Measurements from ENCODE around the gene TOLLIP.
A peak's percentile ranks its signal among the peaks of the same experiment; 100 is the strongest.

TOLLIP gene

DNA sequence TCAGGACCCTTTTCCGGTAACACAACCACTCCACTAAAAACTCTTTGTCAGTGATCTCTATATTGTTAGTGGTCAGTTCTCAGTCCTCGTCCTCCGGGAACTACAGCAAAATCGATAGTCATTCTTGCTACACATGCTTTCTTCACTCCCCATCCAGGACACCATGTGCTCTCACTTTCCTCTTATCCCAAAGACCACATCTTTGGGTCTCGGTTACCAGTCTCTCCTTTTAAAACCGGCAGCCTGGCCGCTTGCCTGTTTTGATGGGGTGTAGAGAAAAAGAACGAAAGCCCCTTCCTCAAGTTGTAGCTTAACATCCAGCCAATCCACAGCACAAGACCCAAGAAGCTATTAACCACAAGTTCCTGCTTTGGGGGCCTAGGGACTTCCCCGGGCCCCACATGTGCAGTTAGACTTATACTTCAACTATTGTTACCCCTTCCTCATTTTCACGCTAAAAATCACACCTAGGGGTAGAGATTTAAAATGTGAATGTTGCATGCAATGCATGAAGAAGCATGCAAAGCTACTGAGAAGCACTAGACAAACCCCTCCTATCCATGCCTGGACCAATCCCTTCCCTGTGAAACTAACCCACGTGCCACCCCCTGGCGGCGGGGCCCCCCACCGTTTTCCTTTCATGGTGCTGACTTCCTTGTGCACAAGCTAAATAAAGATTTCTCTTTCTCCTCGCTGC is 1.5 kb upstream of the TOLLIP start:
- no peak for DNase-seq

DNA sequence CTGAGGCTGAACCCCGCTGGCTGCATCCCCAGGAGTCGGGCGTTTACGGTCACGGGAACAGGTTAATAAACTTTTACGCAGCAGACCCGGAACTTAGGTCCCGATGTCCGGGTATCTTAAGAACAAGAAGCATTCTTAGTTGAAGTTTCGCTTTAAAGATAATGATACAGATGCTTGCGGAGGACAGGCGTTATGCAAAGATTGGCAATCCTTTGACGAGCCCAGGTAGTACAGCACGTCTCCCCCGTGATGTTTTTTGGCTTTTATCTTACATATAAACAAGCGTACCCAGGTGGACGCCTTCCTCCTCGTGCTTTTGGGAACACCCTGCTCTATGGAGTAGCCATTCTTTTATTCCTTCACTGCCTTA is 871 bp upstream of the TOLLIP start:
- no peak for DNase-seq

DNA sequence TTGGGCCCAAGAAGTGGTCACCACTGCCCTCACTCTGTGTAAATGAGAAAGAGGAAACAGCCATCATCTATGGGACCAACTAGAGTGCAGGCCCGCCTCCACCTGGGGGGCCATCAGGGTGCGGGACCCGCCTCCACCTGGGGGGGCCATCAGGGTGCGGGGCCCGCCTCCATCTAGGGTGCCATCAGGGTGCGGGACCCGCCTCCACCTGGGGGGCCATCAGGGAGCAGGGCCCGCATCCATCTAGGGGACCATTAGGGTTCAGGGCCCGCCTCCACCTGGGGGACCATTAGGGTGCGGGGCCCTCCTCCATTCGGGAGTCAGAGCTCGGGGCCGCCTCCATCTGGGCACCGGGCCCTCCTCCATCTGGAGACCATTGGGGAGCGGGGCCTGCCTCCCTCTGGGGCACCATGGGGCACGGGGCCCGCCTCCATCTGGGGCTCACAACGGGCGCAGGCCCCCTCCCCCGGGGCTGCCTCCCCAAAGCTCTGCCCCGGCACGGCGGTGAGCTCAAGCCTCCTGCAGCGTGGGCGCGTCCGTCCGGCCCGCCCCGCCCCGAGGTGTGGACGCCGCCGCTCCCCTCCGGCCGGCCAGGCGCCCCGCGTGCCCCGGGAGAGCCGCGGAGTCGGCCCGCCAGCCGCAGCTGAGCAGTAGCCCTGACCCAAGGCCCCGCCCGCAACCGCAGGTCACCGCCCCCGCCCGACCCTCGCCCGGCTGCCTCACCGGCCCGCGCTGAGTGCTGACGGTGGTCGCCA is 512 bp downstream of the TOLLIP start:
- DNase-seq, result no peak

DNA sequence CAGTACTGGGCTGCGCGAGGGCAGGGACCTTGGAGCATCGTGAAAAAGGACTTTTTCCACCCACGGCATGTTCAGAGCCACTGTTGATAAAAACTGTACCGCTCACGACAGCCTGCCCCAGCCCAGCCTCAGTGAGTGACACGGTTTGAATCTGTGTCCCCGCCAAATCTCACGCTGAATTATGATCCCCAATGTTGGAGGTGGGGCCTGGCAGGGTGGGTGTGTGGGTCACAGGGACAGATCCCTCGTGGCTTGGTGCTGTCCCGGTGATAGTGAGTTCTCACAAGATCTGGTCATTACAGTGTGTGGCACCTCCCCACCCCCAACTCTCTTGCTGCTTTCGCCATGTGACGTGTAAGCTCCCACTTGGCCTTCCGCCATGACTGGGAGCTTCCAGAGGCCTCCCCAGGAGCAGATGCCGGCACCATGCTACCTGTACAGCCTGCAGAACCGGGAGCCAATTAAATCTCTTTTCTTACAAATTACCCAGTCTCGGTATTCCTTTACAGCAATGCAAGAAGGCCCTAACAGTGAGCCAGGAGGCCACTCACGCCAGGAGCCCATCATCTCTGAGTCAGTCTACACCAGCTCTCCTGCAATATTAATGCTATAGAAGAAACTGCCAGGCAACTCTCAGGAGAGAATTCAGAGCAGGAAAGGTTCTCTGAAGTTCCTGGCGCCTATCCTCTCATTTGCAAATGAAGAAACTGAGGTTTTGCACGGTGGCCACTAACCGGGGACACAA is 1.3 kb downstream of the TOLLIP start:
- no peak for DNase-seq

DNA sequence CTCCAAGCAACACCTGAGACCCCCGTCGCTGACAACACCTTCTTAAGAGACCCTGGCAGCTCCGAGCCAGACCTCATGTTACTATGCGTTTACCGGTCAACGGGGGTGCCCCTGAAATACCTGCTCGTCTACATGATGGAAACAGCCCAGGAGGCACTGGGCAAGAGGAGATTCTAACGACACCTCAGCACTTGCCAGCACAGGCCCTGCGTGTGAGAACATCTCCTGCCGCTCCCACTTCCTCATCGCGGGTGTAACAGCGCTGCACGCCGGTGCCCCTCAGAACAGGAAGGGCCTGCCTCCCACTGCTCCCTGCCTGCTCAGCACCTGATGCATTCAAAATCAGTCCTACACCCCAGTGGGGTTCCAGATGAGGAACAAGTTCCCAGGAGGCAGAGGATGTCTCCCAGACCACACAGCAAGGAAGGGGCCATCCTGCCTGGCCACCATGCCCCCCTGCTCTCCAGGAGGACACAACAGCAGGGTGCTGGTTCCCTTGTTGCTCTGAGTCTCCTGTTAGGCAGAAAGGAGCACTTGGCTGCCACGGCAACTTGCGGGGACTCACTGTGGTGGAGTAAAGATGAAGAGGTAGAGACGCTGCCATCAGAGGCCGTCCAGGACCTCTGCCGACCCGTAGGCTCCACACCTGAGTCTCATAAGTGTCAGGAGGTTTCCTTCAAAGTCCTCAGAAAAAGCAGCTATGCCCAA is 2.1 kb downstream of the TOLLIP start:
- no peak for DNase-seq

DNA sequence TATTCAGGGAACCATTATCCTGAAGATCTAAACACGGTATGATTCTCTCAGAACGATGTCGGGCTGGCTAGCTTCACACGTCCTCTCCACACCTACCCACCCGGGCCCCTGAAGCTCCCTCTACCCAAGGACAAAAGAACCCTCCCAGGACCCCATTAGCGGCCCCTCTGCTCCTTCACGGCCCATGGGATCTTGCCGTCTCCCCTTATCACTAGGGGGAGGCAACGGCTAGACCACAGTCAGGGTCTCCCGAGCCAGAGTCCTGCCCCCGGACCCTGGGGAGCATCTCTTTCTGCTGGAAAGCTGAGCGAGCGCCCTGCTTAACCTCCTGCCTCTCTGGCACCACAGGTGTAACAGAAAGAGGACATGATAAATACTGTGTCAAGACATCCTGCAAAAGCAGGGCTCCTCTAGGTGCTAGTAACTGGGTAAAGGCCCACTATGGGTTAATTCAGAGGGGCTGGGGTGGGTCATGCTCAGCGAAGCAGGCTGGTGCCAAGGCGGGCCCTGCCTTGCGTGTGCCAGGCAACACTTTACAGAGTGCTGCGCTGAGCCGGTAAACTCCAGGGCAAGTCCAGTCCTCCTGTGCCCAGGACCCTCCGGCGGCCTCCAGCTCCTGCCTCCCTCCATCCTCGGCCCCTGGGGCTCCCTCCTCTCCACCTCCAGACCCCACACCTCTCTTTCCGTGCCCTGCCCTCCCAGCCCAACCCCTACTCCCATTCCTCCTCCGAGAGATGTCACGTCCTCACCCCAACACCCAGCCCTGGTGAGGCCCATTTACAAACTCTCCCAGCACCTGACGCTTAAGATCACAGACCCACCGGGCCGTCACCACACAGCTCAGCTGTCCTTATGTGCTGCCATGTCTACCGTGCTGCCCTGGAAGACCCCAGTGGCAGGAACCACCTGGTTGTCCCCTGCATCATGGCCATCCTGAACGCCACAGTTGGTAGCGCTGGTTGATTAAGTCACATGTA is 3.0 kb downstream of the TOLLIP start:
- no peak for DNase-seq

DNA sequence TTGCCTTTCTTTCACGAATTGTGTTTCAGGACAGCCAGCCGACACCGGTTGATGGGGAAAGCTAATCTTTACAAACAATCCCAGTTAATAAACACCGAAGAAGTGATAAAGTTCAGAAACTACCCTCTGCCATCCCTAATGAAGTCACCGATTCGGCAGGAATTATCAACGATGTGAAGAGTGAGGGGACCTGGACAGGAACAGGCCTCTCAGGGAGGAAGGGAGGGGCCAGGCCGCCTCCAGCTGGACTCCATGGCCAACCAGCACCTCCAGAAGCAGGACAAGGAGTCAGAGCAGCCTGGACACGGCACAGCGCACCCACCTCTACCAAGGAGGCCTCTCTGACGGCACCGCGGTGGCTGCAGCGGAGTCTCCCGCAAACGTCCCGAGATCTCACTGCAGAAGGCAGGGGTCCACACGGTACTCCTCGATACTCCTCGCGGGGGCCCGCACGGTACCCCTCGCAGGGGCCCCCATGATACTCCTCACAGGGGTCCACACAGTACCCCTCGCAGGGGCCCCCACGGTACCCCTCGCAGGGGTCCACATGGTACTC is 3.9 kb downstream of the TOLLIP start:
- DNase-seq, result no peak

DNA sequence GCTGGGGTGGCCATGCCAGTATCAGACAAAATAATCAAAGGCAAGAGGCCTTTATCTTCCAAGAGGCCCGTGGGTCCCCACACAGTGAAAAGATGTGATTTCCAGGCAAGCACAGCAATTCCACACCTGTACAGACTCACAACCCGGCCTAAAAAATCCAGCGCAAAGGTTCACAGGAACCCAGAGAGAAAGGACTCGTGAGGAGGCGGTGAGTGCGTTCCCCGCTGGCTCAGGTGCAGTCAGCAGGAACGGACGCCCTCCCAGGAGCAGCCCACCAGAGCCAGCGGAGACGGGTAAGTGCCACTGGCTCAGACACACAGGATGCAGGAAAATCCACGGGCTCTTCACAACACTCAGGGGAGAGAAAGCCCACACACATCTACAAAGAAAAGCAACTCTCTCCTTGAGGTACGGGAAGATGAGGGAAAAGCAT is 4.4 kb downstream of the TOLLIP start:
- DNase-seq, result no peak

DNA sequence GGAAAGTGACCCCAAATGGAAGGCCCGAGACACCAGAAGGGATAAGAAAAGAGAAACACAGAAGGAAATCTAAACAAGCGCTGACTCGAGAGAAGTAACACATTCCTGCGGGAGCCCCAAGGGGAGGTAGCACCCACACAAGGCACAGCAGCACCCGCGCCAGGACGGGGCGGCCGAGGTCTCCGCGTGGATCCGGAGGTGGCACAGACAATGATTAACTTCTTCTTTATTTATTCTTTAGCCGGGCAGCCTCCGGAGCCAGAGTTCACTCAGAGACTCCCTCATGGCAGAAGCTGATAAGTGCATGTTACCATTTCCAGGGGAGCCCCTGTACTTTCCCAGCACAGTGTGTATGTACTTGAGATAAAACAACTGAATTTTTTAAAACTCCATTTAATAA is 5.1 kb downstream of the TOLLIP start:
- no peak for DNase-seq

DNA sequence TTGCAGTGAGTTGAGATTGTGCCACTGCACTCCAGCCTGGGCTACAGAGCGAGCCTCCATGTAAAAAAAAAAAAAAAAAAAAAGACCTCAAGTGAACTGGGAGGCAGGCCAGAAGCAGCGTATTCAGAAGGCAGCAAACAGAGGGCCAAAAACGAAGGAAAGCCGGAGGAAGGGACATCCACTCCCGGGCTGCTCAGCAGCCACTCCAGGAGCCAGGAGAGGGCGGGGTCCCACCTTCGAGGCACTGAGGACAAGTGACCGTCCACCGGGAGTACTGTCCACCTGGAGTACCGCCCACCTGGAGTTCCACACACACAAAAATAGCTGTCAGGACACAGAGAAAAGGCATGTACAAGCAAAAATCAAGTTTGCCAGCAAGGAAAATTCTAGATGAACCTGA is 5.5 kb downstream of the TOLLIP start:
- DNase-seq, result no peak

DNA sequence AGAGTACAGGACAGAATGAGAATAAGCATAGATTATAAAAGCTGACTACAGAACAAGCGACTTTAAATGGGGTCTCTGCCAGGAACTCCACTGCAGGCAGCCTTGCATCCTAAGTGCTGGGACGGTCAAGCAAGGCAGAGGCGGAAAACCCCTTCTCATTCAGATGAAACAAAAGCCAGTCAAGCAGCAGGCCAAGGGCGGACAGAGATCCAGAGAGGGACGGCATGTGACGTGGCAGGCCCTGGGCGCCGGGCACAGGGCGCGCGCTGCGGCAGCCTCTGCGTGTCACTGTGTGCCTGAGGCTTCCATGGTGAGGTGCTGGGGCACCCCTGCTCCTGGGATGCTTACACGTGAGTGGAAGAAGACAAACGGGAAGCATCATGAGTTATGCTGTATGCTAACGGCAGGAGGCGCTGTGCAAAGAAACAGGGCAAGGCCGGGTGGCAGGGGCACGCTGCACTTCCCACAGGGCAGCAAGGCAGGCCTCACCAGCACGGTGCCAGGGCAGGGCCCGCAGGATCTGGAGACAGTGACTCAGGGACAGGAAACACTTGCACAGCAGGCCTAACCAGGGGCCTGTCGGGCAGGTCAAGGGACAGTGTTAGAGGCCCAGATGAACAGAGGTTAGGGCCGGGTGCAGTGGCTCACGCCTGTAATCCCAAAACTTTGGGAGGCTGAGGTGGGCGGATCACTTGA is 6.2 kb downstream of the TOLLIP start:
- no peak for DNase-seq

DNA sequence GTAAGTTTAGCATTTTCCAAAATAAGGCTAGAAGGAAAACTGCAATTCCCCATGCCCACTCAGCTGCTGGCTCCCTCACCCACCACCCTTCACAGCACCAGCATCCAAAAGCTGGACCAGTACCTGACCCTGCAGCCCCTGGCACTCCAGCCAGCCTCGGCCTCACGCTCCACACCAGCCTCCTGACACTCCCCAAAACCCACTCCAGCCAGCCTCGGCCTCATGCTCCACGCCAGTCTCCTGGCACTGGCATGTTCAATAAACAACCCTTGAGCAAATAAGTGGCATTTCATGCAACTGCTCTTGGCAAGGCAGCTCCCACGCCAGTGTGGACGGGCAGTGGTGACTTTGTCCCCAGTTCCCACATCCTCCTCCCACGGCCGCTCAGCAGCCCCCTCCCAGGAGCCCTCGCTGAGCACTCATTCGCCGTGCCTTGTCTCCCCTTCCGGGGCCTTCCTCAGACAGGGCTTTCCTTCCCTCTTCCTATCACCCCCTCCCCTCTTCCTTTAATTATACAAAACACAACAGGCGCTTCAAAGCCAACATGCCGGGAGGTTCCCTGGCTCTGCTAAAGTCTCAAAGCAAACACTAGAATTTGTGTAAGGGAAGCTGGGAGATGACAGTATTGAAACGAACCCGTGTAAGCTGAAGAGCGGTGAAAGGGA is 6.8 kb downstream of the TOLLIP start:
- DNase-seq, result no peak

DNA sequence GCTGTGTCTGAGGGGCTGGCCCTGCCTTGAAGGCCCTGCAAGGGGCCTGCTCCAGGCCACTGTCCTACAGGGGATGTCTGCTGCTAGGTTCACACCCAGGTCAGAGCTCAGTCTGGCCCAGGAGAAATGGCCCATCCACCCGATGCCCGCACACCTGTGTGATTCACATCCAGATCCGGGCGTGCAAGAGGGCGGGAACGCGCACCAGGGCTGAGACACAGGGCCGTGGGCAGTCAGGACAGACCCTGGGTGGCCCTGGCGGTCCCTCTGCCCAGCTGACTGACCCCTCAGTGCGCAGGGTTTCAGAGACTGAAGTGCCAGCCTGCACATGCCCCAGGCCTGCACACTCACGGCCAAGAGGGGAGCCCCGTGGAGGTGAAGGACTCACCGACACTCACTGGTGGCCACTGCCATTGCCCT is 7.4 kb downstream of the TOLLIP start:
- DNase-seq, result no peak

DNA sequence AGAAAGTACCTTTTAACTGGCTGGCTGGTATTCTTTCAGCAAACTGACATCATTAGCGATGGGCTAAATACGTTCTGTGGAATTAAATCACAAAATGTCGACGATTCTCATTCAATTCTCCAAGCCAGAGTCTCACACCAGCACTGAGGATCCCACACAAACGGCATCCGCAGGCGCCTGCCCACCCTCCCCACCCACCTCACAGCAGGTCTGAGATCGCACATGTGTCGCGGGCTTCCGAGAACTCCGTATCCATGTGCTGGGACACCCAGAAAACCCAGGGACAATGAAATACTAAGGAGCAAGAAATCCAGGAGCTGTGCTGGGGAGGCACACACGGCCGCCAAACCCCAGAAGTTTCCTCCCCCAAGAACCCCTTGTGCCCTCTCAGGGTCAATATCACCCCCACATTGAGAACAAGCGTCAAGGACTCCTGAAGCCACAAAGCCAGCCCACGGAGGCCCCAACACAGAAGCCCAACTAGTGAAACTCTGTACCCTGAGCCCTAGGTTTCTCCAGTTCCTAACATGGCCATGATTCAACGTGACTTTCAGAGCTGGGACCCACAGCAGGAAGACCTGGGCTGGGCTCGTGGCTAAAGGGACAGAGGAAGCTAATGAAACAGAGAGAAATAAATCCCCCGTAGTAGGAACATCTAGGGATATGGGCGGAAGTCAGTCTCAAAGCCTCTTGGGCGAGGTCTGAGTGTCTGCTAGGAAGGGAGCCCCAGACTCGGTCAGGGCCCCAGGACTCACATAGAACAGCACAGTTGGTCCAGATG is 8.0 kb downstream of the TOLLIP start:
- DNase-seq, result no peak

DNA sequence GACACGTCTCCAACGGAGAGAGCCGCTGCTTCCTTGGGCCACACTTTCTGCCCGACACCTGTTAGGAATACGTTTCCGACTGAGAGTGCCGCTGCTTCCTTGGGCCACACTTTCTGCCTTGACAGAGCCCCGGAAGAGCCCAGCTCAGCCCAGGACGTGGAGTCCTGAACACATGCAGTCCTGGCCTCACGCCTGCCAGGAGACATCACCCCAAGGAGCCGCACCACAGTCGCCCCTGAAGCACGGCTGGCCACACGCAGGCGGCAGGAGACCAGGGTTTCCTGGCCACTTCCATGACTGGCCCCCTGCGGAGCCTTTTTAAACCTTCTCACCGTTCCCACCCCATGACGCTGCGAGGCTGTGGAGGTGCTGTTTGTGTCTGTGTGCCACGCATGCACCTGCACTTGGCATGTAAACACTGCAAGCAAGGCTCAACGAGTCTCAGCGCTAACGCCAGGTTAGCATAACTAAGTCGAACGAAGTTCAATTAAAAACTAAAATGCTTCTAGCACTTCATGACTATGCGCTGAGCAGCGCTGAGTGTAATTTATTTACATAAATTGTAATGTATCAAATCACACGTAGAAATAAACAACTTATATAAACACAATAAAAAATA is 8.8 kb downstream of the TOLLIP start:
- DNase-seq, result no peak

DNA sequence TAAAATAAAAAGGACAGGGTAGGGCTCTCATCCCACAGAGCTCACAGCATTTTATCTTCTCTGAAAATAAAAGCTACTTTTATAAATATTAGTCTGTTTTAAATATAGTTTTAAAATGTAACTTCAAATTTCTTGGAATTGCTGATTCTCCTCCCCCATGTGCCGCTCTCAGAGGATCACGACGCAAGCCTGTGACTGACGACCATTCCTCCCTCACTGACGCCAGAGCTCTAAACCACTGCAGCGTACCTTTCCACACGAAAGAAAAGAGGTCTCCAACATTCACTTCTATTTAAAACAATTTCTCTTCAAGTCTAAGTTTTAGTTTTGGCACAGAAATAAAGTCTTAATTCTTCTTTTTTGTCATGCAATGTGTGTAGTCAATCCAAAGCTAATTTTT is 9.3 kb downstream of the TOLLIP start:
- DNase-seq, result no peak

DNA sequence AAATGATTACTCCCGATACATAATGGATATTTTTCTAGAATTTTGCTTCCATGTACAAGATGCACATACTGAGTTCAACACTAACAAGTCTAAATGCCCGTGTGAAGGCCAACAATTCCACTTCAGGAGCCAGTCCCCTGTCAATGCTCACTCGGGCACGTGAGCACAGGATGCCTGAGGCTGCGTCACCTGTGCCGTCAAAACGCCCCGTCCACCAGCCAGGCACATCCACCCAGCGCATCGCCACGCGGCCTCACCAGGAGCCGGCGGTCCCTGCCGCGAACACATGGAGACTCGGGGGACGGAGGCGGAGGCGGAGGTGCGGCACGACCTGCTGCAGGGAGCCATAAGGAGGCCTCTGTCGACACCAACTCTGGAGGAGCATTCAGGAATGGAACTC is 9.8 kb downstream of the TOLLIP start:
- no peak for DNase-seq

DNA sequence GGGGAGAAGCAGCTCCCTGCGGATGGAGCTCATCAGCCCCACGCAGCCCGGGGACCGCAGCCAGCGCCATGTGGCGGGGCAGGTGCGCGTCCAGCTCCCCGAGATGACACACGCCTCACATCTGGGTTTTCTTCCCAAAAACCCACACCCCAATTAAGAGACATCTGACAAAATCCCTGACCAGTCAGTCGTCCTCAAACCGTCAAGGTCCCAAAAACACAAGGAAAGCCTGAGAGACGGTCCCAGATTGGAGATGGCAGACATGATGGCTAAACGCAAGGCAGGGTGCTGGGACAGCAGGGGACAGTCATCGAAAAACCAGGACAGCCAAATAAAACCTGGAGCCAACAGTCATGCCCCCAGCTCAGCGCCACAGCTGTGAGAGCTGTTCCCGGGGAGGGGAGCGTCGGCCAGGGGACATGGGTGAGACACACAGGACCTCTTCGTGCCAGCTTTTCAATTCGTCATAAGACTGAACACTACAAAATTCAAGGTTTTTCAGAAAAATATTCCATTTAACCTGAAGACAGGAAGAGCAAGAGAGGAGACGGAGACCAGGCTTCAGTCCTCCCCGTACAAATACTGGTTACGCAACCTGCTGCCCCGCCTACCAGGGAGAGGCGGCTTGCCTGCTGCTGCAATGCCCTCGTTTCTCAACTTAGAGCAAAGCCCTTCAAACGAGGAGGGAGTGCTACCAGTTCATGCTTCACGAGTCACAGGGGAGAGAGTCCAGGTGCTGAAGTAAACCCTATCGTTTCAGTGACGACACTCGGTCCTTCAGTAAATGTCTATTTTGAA is 10.5 kb downstream of the TOLLIP start:
- peak; percentile 45 for DNase-seq
